ENCODE data around the gene NUDT3. TPM values are rescaled to one million over a fixed set of nuclear protein-coding genes. Genes with fewer than 3 reads are reported as not detected.
A peak's percentile ranks its signal among the peaks of the same experiment; 100 is the strongest.
"Not testable (repeated sequence)": the region's sequence is repeated elsewhere in the genome, so short reads cannot be mapped to it uniquely, and the experiment has no call there.

The NUDT3 gene
- total RNA-seq, 1 donor from 2014 or later = 16.6 TPM

GRCh38 chr6:34373511-34373910 lies 19.0 kb downstream of the NUDT3 start:
- no peak for ATAC-seq
- DNase-seq (ENCODE audit: low spot score) = no peak

GRCh38 chr6:34371865-34372264 lies 20.6 kb downstream of the NUDT3 start:
- ATAC-seq; DNase-seq (ENCODE audit: low spot score): not testable (repeated sequence)

- no peak for DNase-seq (ENCODE audit: low spot score)
- ATAC-seq = peak; percentile 72
These were observed 22.1 kb downstream of the NUDT3 start for GRCh38 chr6:34370361-34370760.

GRCh38 chr6:34369385-34369784 lies 23.1 kb downstream of the NUDT3 start:
- no peak for DNase-seq (ENCODE audit: low spot score)
- ATAC-seq = no peak

- ATAC-seq (no peak), DNase-seq (ENCODE audit: low spot score) (no peak)
These were observed 25.9 kb downstream of the NUDT3 start for GRCh38 chr6:34366639-34366921.

GRCh38 chr6:34365781-34366638 lies 26.5 kb downstream of the NUDT3 start:
- not testable (repeated sequence) for DNase-seq (ENCODE audit: low spot score); ATAC-seq

DNA sequence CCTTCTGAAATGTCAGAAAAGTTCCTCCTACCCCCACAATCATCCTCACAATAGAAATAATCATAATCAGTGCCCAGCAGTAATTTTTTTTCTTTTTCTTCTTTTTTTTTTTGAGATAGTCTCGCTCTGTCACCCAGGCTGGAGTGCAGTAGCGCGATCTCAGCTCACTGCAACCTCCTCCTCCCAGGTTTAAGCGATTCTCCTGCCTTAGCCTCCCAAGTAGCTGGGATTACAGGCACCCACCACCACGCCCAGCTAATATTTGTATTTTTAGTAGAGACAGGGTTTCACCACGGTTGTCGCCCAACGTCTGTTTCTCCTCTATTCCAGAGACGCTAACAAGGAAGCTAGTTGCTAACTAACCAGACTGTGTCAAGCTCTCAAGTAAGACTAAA lies 28.8 kb downstream of the NUDT3 start:
- DNase-seq (ENCODE audit: low spot score); ATAC-seq: not testable (repeated sequence)

GRCh38 chr6:34362909-34363680 lies 29.4 kb downstream of the NUDT3 start:
- DNase-seq (ENCODE audit: low spot score) (no peak), ATAC-seq (peak; percentile 68)

DNA sequence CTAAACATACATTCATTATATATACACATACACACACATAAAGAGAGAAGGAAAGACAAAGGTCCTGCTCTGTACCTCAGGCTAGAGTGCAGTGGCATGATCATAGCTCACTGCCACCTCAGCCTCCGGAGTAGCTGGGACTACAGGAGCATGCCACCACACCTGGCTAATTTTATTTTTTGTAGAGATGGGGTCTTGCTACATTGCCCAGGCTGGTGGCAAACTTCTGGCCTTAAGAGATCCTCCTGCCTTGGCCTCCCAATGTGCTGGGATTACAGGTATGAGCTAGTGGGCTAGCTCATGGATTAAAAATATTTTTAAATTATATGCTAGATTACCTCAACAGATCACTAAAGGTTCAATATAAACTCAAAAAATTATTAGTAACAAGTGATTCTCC lies 30.3 kb downstream of the NUDT3 start:
- no peak for ATAC-seq

DNA sequence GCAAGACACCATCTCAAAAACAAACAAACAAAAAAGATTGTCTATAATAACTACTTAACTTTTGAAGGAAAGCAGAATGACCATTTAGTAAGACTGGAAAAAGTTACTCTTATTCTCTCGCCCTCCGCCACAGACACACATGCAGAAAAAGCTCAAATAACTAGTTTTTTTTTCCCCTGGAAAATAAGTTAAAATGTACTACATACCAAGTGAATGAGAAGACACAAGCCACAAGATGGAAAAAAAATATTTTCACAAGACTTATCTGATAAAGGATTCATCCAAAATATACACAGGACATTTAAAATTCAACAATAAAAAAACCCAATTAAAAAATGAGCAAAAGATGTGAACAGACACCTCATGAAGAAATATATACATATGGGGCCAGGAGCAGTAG lies 31.9 kb downstream of the NUDT3 start:
- DNase-seq (ENCODE audit: low spot score) (no peak), ATAC-seq (no peak)

More for the DNA sequence above, 30.3 kb downstream of the NUDT3 start:
- no peak for DNase-seq (ENCODE audit: low spot score)

DNA sequence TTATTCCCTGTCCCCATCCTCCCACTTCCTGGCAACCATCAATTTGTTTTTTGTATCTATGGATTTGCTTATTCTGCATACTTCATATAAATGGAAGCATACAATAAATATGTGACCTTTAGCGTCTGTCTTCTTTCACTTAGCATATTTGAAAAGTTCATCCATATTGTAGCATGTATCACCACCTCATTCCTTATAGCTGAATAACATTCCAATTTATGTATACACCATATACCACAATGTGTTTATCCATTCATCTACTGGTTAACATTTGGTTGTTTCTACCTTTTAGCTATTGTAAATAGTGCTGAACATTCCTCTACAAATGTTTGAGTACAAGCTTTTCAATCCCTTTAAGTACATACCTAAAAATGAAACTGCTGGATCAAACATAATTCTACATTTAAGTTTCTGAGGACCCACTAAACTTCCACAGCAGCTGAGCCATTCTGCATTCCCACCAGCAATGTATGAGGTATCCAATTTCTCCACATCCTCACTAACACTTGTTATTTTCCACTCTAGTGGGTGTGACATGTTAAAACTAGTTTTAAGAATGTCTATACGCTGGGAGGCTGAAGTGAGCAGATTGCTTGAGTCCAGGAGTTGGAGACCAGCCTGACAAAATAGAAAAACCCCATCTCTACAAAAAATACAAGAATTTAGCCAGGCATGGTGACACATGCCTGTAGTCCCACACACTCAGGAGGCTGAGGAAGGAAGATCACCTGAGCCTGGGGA lies 32.9 kb downstream of the NUDT3 start:
- DNase-seq (ENCODE audit: low spot score) = no peak
- no peak for ATAC-seq

DNA sequence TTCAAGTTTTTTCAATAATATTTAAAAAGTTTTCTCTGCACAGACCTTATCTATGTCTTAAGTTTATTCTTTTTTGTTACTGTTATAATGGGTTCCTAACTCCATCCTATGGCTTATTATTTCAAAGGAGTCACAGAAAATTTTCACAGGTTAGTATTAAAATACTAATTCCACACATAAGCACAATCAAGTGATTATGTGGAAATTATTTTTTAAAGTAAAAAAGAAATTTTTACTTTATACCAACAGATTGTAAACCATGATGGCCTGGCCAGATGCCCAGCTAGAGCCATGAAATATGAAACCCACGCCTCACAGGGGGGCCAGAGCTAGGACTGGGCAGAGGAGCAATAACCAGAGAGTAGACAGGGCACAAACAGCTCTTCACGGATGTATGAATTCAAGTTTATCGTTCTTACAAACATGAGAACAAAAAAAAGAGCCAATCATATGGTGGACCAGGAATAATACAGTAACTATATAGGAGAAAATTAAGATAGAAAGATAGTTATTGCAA lies 34.0 kb downstream of the NUDT3 start:
- ATAC-seq (no peak), DNase-seq (ENCODE audit: low spot score) (no peak)

- no peak for ATAC-seq
These were observed 34.5 kb downstream of the NUDT3 start for GRCh38 chr6:34357937-34358336.

GRCh38 chr6:34355889-34356288 lies 36.6 kb downstream of the NUDT3 start:
- ATAC-seq (no peak), DNase-seq (ENCODE audit: low spot score) (no peak)

More at GRCh38 chr6:34357937-34358336, 34.5 kb downstream of the NUDT3 start:
- no peak for DNase-seq (ENCODE audit: low spot score)

DNA sequence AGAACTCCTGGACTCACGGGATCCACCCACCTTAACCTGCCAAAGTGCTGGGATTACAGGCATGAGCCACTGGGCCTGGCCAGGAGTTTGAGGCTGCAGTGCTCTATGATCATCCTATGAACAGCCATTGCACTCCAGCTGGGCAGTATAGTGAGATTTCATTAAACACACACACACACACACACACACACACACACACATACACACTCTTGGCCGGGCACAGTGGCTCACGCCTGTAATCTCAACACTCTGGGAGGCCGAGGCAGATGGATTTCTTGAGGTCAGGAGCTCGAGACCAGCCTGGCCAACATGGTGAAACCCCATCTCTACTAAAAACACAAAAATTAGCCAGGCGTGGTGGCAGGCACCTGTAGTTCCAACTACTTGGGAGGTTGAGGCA lies 38.2 kb downstream of the NUDT3 start:
- ATAC-seq; DNase-seq (ENCODE audit: low spot score): not testable (repeated sequence)

- ATAC-seq; DNase-seq (ENCODE audit: low spot score): not testable (repeated sequence)
These were observed 38.9 kb downstream of the NUDT3 start for GRCh38 chr6:34353530-34353929.

DNA sequence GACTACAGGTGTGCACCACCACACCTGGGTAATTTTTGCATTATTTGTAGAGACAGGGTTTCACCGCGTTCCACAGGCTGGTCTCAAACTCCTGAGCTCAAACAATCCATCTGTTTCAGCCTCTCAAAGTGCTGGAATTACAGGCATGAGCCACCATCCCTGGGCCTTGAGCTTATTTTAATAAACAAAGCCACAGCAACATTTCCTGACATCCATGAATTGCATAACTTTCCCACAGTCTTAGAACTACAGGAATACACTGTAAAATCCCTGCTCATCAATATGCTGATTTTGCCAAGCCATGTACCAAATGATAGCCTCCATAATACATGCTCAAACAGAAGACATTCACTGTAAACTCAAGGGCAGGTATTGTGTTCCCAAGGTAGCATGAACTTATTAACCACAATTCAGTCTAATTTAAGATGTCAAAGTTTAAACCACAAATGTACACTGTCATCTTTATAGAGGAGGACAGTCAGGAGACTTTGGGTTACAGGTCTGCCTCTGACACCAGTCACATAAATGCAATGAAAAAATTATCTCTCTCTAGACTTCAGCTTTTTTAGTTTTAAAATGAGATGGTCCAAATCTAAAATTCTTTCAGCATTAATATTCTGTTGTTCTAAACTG lies 40.0 kb downstream of the NUDT3 start:
- DNase-seq (ENCODE audit: low spot score) (no peak), ATAC-seq (peak; percentile 23)

GRCh38 chr6:34350934-34351217 lies 41.6 kb downstream of the NUDT3 start:
- DNase-seq (ENCODE audit: low spot score) (no peak), ATAC-seq (no peak)

- ATAC-seq = peak; percentile 56
- DNase-seq (ENCODE audit: low spot score) = no peak
These were observed 42.1 kb downstream of the NUDT3 start for GRCh38 chr6:34350137-34350933.

- DNase-seq (ENCODE audit: low spot score) = no peak
- ATAC-seq = no peak
These were observed 43.3 kb downstream of the NUDT3 start for GRCh38 chr6:34349211-34349610.

Data from left lobe of liver (tissue), 2 donors.